ENCODE measurements around the gene SYCP1.
A peak's percentile ranks its signal among the peaks of the same experiment; 100 is the strongest.
"Not testable (repeated sequence)": the region's sequence is repeated elsewhere in the genome, so short reads cannot be mapped to it uniquely, and the experiment has no call there.

SYCP1 gene

GRCh38 chr1:114976891-114977290 lies 122.2 kb downstream of the SYCP1 start:
- DNase-seq: no peak

- DNase-seq: peak; percentile 68
Measured at GRCh38 chr1:114979278-114979891, 124.7 kb downstream of the SYCP1 start.

DNA sequence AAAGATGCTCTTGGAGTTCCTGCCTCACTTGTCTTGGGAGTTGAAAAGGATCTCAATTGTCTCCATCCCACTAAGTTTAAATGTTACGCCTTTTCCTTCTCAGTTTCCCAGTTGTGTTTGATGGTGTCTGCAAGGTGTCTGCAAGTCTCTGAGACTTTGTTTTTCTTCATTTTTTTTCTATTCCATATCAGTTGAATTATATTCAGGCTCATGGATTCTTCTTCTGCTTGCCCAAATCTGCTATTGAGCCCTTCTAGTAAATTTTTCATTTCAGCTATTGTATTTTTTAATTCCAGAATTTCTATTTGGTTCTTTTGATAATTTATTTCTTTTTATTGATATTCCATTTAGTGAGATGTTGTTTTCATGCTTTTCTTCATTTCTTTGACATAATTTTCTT lies 127.6 kb downstream of the SYCP1 start:
- no peak for DNase-seq

GRCh38 chr1:114986286-114986685 lies 131.6 kb downstream of the SYCP1 start:
- DNase-seq: no peak

- no peak for DNase-seq
Measured at GRCh38 chr1:114988095-114988494, 133.4 kb downstream of the SYCP1 start.

DNA sequence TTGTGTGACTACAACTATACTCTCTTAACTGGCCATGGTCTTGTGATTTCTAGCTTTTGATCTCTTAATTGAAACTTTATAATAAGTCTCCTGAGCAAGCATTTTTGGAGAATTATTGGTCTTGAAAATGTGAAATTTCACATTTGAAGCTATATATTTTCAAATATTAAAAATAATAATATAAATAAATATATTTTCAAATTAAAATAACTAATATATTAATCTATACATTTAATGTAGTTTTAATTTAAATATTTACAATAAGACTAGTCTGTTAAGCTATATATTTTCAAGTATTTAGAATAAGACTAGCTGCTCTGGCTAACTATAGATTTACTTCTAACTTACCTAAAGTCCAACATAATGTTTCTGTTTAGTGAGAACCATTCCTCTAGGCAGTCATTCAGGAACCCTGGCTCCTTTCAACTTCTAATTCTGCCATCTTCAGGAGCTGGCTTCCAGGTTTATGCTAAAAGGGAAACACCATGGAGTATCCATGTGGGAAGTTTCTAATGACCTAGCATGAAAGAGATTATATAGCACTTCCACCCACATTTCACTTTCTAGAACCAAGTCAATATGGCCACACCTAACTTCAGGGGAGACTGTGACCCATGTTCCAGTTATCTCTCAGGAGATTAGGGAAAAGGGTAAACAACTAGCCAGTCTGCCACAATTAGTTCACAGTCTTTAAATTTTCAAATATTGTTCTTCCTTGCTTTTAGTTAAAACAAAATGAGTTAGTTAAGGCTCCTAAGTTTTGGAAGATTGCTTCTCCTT lies 143.0 kb downstream of the SYCP1 start:
- no peak for DNase-seq

GRCh38 chr1:115006191-115006590 lies 151.5 kb downstream of the SYCP1 start:
- no peak for DNase-seq

DNA sequence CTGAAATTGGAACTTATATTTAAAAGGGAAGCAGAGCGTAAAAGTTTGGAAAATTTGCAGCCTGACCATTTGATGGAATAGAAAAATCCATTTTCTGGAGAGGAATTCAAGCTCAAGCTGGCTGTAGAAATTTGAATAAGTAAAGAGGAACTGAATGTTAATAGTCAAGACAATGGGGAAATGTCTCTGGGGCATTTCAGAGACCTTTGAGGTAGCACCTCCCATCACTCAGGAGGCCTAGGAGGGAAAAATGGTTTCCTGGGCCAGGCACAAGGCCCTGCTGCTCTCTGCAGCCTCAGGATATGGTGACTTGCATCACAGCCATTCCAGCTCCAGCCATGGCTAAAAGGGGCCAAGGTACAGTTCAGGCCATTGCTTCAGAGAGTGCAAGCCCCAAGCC lies 157.3 kb downstream of the SYCP1 start:
- no peak for DNase-seq

DNA sequence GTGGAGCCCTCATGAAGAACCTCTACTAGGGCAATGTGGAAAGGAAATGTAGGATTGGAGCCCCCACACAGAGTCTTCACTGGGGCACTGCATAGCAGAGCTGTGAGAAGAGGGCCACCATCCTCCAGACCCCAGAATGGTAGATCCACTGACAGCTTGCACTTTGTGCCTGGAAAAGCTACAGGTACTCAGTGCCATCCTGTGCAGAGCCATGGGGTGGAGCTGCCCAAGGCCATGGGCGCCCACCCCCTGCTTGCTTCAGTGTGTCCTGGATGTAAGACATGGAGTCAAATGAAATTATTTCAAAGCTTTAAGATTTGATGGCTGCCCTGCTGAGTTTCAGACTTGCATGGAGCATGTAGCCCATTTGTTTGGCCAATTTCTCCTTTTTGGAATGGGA lies 157.8 kb downstream of the SYCP1 start:
- no peak for DNase-seq

- no peak for DNase-seq
Measured at GRCh38 chr1:115013792-115014191, 159.1 kb downstream of the SYCP1 start.

GRCh38 chr1:115019549-115019948 lies 164.9 kb downstream of the SYCP1 start:
- DNase-seq: not testable (repeated sequence)

- DNase-seq: no peak
Measured at GRCh38 chr1:115021145-115021544, 166.5 kb downstream of the SYCP1 start.

GRCh38 chr1:115023593-115023992 lies 168.9 kb downstream of the SYCP1 start:
- no peak for DNase-seq

GRCh38 chr1:115029526-115029925 lies 174.9 kb downstream of the SYCP1 start, which contains the start of gene TSHB:
TSS of gene TSHB (plus strand) at chr1:115029826. CDS start at chr1:115033363, 3,537 bp downstream.
- no peak for DNase-seq

GRCh38 chr1:115031595-115031994 lies 176.9 kb downstream of the SYCP1 start:
- no peak for DNase-seq

DNA sequence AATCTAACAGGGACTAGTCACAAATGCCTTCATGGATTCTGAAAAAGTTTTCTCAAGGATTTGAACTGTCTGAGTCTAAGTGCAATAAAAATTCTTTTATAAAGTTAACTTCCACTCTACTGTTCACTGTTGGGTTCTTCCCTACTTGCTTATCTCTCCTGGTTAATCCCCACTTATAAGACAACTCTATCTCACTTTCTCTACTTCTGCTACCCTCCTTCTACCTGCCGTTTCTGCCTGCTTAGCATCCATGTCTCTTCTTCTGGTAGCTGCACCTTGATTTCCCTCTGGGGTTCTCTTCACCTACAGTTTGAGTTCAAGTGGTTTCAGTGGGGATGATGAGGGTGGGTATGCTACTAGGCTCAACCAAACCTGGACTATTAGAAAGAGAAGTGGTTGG lies 181.0 kb downstream of the SYCP1 start:
- DNase-seq: no peak

GRCh38 chr1:115036814-115037507 lies 182.3 kb downstream of the SYCP1 start:
- no peak for DNase-seq

DNA sequence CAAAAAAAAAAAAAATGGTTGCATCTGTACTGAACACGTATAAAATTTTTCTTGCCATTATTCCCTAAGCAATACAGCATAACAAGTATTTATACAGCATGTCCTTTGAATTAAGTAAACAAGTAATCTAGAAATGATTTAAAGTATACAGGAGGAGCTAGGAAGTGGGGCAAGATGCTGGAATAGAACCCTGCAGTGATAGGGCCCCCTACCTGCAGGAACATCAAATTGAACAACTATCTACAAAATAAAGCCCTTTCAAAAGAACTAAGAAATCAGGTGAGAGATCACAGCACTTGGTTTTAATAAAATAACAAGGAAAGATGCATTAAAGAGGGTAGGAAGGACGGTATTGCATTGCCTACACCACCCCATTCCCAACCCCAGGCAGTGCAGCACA lies 185.8 kb downstream of the SYCP1 start:
- DNase-seq: no peak

GRCh38 chr1:115041654-115042053 lies 187.0 kb downstream of the SYCP1 start:
- DNase-seq: no peak
